Lower leg skin (tissue), 4 donors: ENCODE measurements around the gene SYMPK. TPM values are rescaled to one million over a fixed set of nuclear protein-coding genes. Genes with fewer than 3 reads are reported as not detected.

Experiments
- DNase-seq, 2 donors: peaks; one replicate each; pipeline ENCODE4 v3.0.0-alpha.2; 2019; ENCODE audit warnings: low spot score in 2 of 2
- H3K4me3 ChIP-seq: fragments of 200-600 bp; sonication (generic); 2 replicates; pipeline ENCODE4 v1.5.1; 2017; ENCODE audit warnings: mild to moderate bottlenecking, low read depth; ENCODE audit not compliant: poor library complexity, severe bottlenecking
- CTCF ChIP-seq, 3 donors: fragments of 450-650 bp; IDR thresholded peaks; one replicate each; pipeline ENCODE4 v1.5.1; 2016; ENCODE audit warnings: antibody characterized with exemption in 3 of 3, mild to moderate bottlenecking in 3 of 3, moderate library complexity in 2 of 3
- POLR2A ChIP-seq, 2 donors: fragments of 450-650 bp; IDR thresholded peaks; one replicate each; pipeline ENCODE4 v1.6.1; 2016 to 2017; ENCODE audit warnings: antibody characterized with exemption in 2 of 2, mild to moderate bottlenecking in 1 of 2, moderate library complexity in 1 of 2
- WGBS, 2 donors: methylation state at CpG; one replicate each; pipeline ENCODE4 v1.1.5; 2018; 5-methylcytosine and 5-hydroxymethylcytosine counted together
- intact Hi-C: fragments of 100-400 bp; cut with DNase I; formaldehyde crosslinking; loops from one replicate; pipeline ENCODE4 v1.15.0; 2023; ENCODE audit warnings: low total_unique reads
- total RNA-seq, 4 donors: library from RNA; depleted of rRNA; stranded (reverse); fragments of >200 nt; gene quantifications; one replicate each; pipeline ENCODE4 v1.1.0, GENCODE V29; 2016

The SYMPK gene
- total RNA-seq, 4 donors from 2014 or later, result 30.3 to 62.8 (median 46.6) TPM

DNA sequence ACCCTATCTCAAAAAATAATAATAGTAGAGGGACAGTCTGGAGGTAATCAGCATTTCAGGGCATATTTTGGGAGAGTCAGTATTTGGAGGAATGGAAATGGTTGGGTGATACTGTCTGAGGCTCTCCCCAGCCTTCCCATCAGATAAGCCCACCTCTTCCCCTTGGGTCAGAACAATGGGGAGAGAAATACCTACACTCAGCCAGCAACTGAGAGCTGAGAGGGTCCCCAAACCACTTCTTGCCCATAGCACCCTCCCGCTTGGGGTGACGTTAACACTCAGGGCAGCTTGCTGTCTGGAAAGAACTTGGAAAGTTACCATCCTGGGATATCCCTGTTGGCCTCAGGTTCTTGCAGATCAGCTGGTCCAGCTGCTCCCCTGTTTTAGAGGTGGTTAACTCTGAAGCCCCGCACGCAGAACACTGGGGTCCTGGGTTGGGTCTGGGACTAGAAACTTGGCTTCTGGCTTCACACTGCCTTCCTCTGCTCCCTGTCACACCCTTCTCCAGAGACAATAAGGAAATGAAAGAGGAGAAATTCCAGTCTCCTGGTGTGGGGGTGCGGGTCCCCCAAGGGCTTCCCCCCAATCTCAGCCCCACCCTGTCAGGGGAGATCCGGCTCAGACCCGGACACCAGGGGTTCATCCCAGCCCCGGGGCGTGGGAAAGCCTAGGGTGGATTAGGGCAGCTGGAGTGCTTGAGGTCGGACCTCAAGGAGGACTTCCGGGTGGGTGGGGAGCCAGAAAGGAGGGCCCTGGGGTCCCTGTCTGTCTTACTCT lies 3.6 kb upstream of the SYMPK start:
- no peak for DNase-seq
- no peak overlapping the region for H3K4me3 ChIP-seq
- 57 to 64% methylated on average over 11 of the region's 11 CpGs for WGBS, 2 donors
- intact Hi-C loops, result no loop called here
- TF ChIP-seq CTCF (IDR thresholded peaks at IDR 0.05) (no peak), POLR2A (IDR thresholded peaks at IDR 0.05) (no peak)

- no peak for TF ChIP-seq POLR2A (IDR thresholded peaks at IDR 0.05)
- no peak for TF ChIP-seq CTCF (IDR thresholded peaks at IDR 0.05)
- no peak for DNase-seq
- WGBS, 2 donors, result 64 to 66% methylated on average over 9 of the region's 9 CpGs
- intact Hi-C loops, result no loop called here
- no peak overlapping the region for H3K4me3 ChIP-seq
Measured at GRCh38 chr19:45865269-45865948, 2.5 kb upstream of the SYMPK start.

DNA sequence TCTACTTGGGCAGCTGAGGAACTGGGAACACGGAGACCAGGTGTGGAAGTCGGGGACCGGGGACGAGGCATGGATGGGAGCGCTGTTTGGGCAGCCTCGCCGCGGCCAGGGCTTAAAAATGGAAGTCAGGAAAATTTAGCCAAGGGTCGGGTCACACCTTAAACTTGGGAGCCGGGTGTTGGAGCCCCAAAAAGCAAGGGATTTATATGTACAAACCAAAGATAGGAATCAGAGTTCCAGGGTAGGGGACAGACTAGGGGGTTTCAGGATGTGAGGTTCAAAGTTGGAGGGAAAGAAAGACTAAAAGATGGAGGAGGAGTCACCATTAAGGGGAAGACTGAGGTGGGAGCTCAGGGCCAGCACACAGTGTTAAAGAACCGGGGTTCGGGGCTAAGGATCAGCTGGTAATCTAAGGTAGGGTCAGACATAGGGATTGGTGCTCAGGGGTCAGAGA lies 1.7 kb upstream of the SYMPK start:
- no peak for DNase-seq
- no peak overlapping the region for H3K4me3 ChIP-seq
- no peak for TF ChIP-seq POLR2A (IDR thresholded peaks at IDR 0.05)
- TF ChIP-seq CTCF (IDR thresholded peaks at IDR 0.05), result no peak
- intact Hi-C loops, result no loop called here
- WGBS, 2 donors, result 29 to 32% methylated on average over 12 of the region's 12 CpGs

- no peak for TF ChIP-seq CTCF (IDR thresholded peaks at IDR 0.05)
- TF ChIP-seq POLR2A (IDR thresholded peaks at IDR 0.05), result no peak
- 5 to 10% methylated on average over 25 to 27 of the region's 71 CpGs for WGBS, 2 donors
- no peak within 1 kb of the TSS for H3K4me3 ChIP-seq
- intact Hi-C loops, result no loop called here
- DNase-seq, result no peak
Measured at GRCh38 chr19:45863840-45864628, 1.1 kb upstream of the SYMPK start, which contains the start of gene FOXA3. Gene FOXA3 (plus strand): TSS chr19:45864326. CDS start chr19:45864457, 131 bp downstream.

- 2 to 6% methylated on average over 20 of the region's 22 CpGs for WGBS, 2 donors
- TF ChIP-seq POLR2A (IDR thresholded peaks at IDR 0.05) (no peak), CTCF (IDR thresholded peaks at IDR 0.05) (no peak)
- no peak for DNase-seq
- intact Hi-C loops, result no loop called here
- H3K4me3 ChIP-seq, result no peak overlapping the region
Measured at GRCh38 chr19:45863335-45863839, 440 bp upstream of the SYMPK start.
